ENCODE data around the gene BTBD2. TPM values are rescaled to one million over a fixed set of nuclear protein-coding genes. Genes with fewer than 3 reads are reported as not detected.
A peak's percentile ranks its signal among the peaks of the same experiment; 100 is the strongest.

BTBD2 gene
- total and polyA plus RNA-seq, 2 of the 8 experiments (the other 6 are each of a cell fraction or from before 2014, with no cell fraction given), result 91.7 to 92.3 TPM

DNA sequence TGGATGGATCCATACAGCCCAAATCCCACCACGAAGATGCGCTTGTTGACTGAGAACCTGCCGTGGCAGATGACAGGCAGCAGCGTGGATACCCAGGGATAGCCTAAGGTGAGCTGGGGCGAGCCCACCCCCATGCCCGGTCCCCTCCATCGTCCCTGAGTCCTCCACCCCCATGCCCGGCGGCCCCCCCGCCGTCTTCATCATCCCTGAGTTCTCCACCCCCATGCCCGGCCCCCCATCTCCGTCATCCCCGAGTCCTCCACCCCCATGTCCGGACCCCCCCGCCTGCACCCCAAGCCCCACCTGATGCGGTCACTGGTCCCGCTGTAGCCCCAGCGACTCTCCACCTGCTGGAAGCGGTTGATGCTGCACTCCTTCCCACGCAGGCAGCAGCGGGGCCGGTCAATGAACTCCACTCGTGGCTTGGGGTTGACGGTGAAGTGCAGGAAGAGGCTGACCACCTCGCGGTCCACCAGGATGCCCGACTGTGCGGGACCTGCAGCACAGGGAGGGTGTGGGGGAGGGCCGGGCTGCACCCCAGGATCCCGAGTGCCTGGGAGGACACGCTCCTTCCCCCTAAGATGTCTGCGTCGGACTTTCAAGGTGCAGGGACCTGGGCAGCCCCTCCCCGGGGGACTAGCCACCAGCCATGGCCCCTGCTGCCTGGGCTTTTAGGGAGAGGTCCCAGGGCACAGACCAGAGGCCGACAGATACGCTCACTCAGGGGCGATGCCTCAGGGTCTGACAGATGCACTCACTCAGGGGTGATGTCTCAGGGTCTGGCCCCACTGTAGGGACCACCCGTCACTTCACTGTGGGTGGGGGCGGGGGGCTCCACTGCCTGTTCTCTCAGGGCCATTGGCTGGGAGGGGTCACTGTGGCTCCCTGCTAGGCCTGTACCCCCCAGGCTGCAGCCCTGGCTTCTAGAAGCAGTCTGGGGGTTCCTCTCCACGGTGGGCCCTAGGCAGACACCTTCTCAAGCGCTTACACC, 28.0 kb downstream of the BTBD2 start:
- FAIRE-seq, result no peak
- CTCF ChIA-PET (ENCODE audit: partially characterized antibody), result interaction anchor here (0.6 kb wide), 1 partner anchor 31 kb away, joined by 3 read pairs; no protein-coding TSS in a partner anchor
- H3K27ac ChIP-seq (ENCODE audit: low read depth, low read length), result no peak overlapping the region
- no peak overlapping the region for H3K23ac ChIP-seq (ENCODE audit: insufficient read length)
- H4K8ac ChIP-seq (ENCODE audit: extremely low read depth, insufficient read depth, low read length), result peak overlapping the region; percentile 35
- DNase-seq (ENCODE audit: low read depth in 1 of 2, low spot score in 2 of 2), result no peak
- no peak overlapping the region for H3K14ac ChIP-seq (ENCODE audit: insufficient read length)
- H2BK15ac ChIP-seq (ENCODE audit: low read length), result no peak overlapping the region
- no peaks in the 10 kb centered on the region for H3K79me1 ChIP-seq (ENCODE audit: low read depth, low read length)
- no peak overlapping the region for H2AK5ac ChIP-seq (ENCODE audit: low read depth, low read length)
- no peaks in the 10 kb centered on the region for H3K27me3 ChIP-seq (replicated peaks in 1 of 4; ENCODE audit: control insufficient read depth in 3 of 4, extremely low read depth in 1 of 4, insufficient read depth in 3 of 4, low read length in 3 of 4)
- H3K4me3 ChIP-seq (ENCODE audit: extremely low read depth in 1 of 4, insufficient read depth in 2 of 4, low read depth in 3 of 4, low read length in 4 of 4), result no peak overlapping the region
- no peak overlapping the region for H3K4me2 ChIP-seq (ENCODE audit: insufficient read depth in 1 of 2, low read depth in 2 of 2, low read length in 2 of 2)
- no peak overlapping the region for H4K5ac ChIP-seq (ENCODE audit: insufficient read length, low read depth, low read length)
- WGBS, 2 experiments (ENCODE audit: extremely low coverage in 1 of 2, insufficient coverage in 1 of 2, insufficient read length in 1 of 2, insufficient replicate concordance in 2 of 2, low coverage in 1 of 2, low lambda C conversion rate in 2 of 2, missing lambda C conversion rate in 1 of 2), result 97% methylated on average over 23 of the region's 42 CpGs; no CpG with 5 or more reads in 1 of the 2 experiments
- H2BK12ac ChIP-seq (ENCODE audit: low read depth, low read length), result no peak overlapping the region
- H3K18ac ChIP-seq (ENCODE audit: extremely low read depth, low read length), result no peak overlapping the region
- peak in 1 of 3 experiments; percentile 21; a peak in 1 of 4 replicates for TF ChIP-seq CTCF (IDR thresholded peaks at IDR 0.05; ENCODE audit: control extremely low read depth in 1 of 3, insufficient read depth in 1 of 3, low read depth in 1 of 3, low read length in 3 of 3)
- no peak for TF ChIP-seq RBBP5 (IDR thresholded peaks at IDR 0.05; ENCODE audit: borderline replicate concordance, low read depth, low read length)
- no peak for TF ChIP-seq TAF1 (IDR thresholded peaks at IDR 0.05; ENCODE audit: low read depth, low read length)
- TF ChIP-seq HDAC2 (IDR thresholded peaks at IDR 0.05; ENCODE audit: borderline replicate concordance in 1 of 2, low read depth in 2 of 2, low read length in 2 of 2), result no peak
- H3K4me1 ChIP-seq (replicated peaks in 1 of 4; ENCODE audit: control insufficient read depth in 3 of 4, insufficient read depth in 4 of 4, low read length in 3 of 4), result no peaks in the 10 kb centered on the region
- no peaks in the 10 kb centered on the region for H3K79me2 ChIP-seq (ENCODE audit: control insufficient read depth in 1 of 2, insufficient read depth in 2 of 2, low read length in 2 of 2)
- H4K91ac ChIP-seq (replicated peaks; ENCODE audit: insufficient read length, low read length), result no peak overlapping the region
- H3K9ac ChIP-seq (replicated peaks in 1 of 4; ENCODE audit: extremely low read depth in 1 of 4, low read depth in 3 of 4, low read length in 3 of 4), result no peak overlapping the region
- peaks cover 14 to 48% (median 35%) of the 10 kb centered on the region in 4 experiments for H3K36me3 ChIP-seq (ENCODE audit: control insufficient read depth in 2 of 4, insufficient read depth in 4 of 4, low read length in 3 of 4)
- no peak overlapping the region for H2BK20ac ChIP-seq (ENCODE audit: low read length)
- H4K20me1 ChIP-seq (replicated peaks in 1 of 2; ENCODE audit: control insufficient read depth in 1 of 2, insufficient read depth in 2 of 2, low read length in 2 of 2), result peaks cover 3 to 21% of the 10 kb centered on the region in 2 experiments
- no peak overlapping the region for H2BK5ac ChIP-seq (ENCODE audit: low read depth, low read length)
- H2BK120ac ChIP-seq (replicated peaks; ENCODE audit: low read depth, low read length), result no peak overlapping the region
- H3K9me3 ChIP-seq (ENCODE audit: insufficient read depth in 2 of 2, low read depth in 1 of 2, low read length in 1 of 2), result no peaks in the 10 kb centered on the region
- H3K23me2 ChIP-seq (ENCODE audit: low read depth, low read length), result no peaks in the 10 kb centered on the region
- no peak overlapping the region for H2AFZ ChIP-seq (ENCODE audit: low read length)
- H3K56ac ChIP-seq (replicated peaks; ENCODE audit: insufficient read length, low read depth, low read length), result no peak overlapping the region
- POLR2A ChIA-PET (ENCODE audit: partially characterized antibody), result interaction anchor here (0.6 to 1.3 kb wide), 2 partner anchors 19 to 26 kb away, joined by 3 to 4 read pairs; no protein-coding TSS in a partner anchor
- H3K4ac ChIP-seq (replicated peaks; ENCODE audit: insufficient read length, low read depth, low read length), result no peak overlapping the region
